CD4-positive, alpha-beta T cell (primary cell): ENCODE data around the gene XG. TPM values are rescaled to one million over a fixed set of nuclear protein-coding genes. Genes with fewer than 3 reads are reported as not detected.
"Not testable (repeated sequence)": the region's sequence is repeated elsewhere in the genome, so short reads cannot be mapped to it uniquely, and the experiment has no call there.

Experiments used
- ATAC-seq: fragments of 200-7000 bp; cut with Tn5 transposase; one replicate; pipeline ENCODE4 v1.10.0; 2022; ENCODE audit warnings: mild to moderate bottlenecking; ENCODE audit not compliant: poor library complexity
- CTCF ChIA-PET: fragments of 350-600 bp; sonication (Branson Sonifier 250); formaldehyde crosslinking; loops from one replicate; lab custom pipeline; 2021; ENCODE audit warnings: antibody characterized with exemption, inconsistent platforms; lab: Charles Lee
- POLR2A ChIA-PET: fragments of 350-600 bp; sonication (Branson Sonifier 250); formaldehyde crosslinking; loops from one replicate; lab custom pipeline; 2021; ENCODE audit warnings: antibody characterized with exemption, inconsistent platforms; lab: Charles Lee
- DNase-seq, 14 experiments: peaks; one replicate each; pipeline ENCODE4 v3.0.0-alpha.2; 2013 to 2020; ENCODE audit warnings: mixed read lengths in 2 of 14
- H3K27ac ChIP-seq, 2 donors: one replicate each; pipeline versions ENCODE4 v1.5.1 to v1.7.0; 2013; ENCODE audit warnings: low read length in 2 of 2, low read depth in 1 of 2, mild to moderate bottlenecking in 1 of 2
- H3K27me3 ChIP-seq, 2 experiments: 1 replicate in 1 of 2; 2 replicates in 1 of 2; pipeline versions ENCODE4 v1.6.1 to v1.7.0; 2013; ENCODE audit warnings: low read length in 2 of 2, control low read depth in 1 of 2, mild to moderate bottlenecking in 1 of 2, moderate library complexity in 1 of 2; ENCODE audit not compliant: insufficient read depth in 2 of 2, control insufficient read depth in 1 of 2
- H3K36me3 ChIP-seq: one replicate; pipeline ENCODE4 v1.6.1; 2013; ENCODE audit warnings: low read length, control low read depth; ENCODE audit not compliant: insufficient read depth
- H3K4me1 ChIP-seq: one replicate; pipeline ENCODE4 v1.6.1; 2013; ENCODE audit warnings: low read length, control low read depth; ENCODE audit not compliant: insufficient read depth
- H3K4me3 ChIP-seq: one replicate; pipeline ENCODE4 v1.5.1; 2013; ENCODE audit warnings: mild to moderate bottlenecking, low read length, moderate library complexity
- H3K9me3 ChIP-seq, 2 experiments: 1 replicate in 1 of 2; 2 replicates in 1 of 2; pipeline versions ENCODE4 v1.6.1 to v1.7.0; 2013; ENCODE audit warnings: low read length in 2 of 2, mild to moderate bottlenecking in 2 of 2, control low read depth in 1 of 2, moderate library complexity in 1 of 2; ENCODE audit not compliant: control insufficient read depth in 1 of 2, insufficient read depth in 1 of 2
- H3K27ac Mint-ChIP-seq: one replicate; pipeline ENCODE4 v1.8.0; 2020; ENCODE audit warnings: mixed read lengths
- H3K27me3 Mint-ChIP-seq: one replicate; pipeline ENCODE4 v1.8.0; 2021; ENCODE audit warnings: mixed read lengths
- H3K36me3 Mint-ChIP-seq: one replicate; pipeline ENCODE4 v1.8.0; 2021; ENCODE audit warnings: low read depth, mixed read lengths
- H3K4me1 Mint-ChIP-seq: one replicate; pipeline ENCODE4 v1.8.0; 2021; ENCODE audit warnings: low read depth, mixed read lengths
- H3K4me3 Mint-ChIP-seq: one replicate; pipeline ENCODE4 v1.8.0; 2020; ENCODE audit warnings: mild to moderate bottlenecking, mixed read lengths
- H3K9me3 Mint-ChIP-seq: one replicate; pipeline ENCODE4 v1.8.0; 2020; ENCODE audit warnings: mixed read lengths
- CTCF ChIP-seq: fragments of 200-600 bp; IDR thresholded peaks from one replicate; pipeline ENCODE4 v1.8.0; 2022; ENCODE audit warnings: antibody characterized with exemption, mild to moderate bottlenecking
- intact Hi-C, 2 experiments: fragments of 100-400 bp; cut with DNase I in 1 of 2; cut with micrococcal nuclease in 1 of 2; formaldehyde crosslinking; loops; one replicate each; pipeline versions ENCODE4 v1.15.1 to v1.9.0; 2023 to 2025; cut with DNase I, micrococcal nuclease
- total RNA-seq, 174 experiments: library from RNA in 2 of 174; stranded (reverse) in 2 of 174; gene quantifications; one replicate each; pipeline ENCODE4 v1.2.3 and lab custom pipeline; 2021 to 2026

The XG gene
- total RNA-seq, 2 experiments from 2014 or later, result not detected

- ChIA-PET POLR2A (no interaction called here), CTCF (no interaction called here)
- H3K27me3 Mint-ChIP-seq, result peaks cover 36% of the 10 kb centered on the region
Measured at GRCh38 chrX:2769615-2770014, 17.8 kb downstream of the XG start.

DNA sequence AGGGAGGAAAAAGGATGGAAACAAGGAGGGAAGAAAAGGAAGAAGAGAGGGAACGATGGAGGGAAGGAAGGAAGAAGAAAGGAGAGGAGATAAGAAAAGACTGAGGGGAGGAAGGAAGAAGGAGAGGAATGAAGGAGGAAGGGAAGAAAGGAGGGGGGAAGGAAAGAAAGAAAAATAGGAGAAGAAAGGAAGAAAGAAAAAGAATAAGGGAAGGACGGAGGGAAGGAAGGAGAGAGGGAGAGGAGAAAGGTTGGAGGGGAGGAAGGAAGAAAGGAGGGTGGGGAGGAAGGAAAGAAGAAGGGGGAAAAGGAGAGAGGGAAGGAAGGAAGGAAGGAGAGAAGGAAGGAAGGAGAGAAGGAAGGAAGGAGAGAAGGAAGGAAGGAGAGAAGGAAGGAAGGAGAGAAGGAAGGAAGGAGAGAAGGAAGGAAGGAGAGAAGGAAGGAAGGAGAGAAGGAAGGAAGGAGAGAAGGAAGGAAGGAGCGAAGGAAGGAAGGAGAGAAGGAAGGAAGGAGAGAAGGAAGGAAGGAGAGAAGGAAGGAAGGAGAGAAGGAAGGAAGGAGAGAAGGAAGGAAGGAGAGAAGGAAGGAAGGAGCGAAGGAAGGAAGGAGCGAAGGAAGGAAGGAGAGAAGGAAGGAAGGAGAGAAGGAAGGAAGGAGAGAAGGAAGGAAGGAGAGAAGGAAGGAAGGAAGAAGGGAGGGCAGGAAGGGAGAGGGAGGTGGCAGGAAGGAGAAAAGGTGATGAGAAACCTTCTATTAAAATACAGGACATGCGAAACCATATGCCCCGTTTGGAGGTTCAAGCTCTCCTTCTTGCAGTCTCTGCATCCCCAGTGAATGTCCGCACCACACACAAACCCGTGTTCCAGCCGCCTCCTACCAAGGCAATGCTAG lies 21.6 kb downstream of the XG start:
- POLR2A ChIA-PET, intact Hi-C loops, H3K4me3 ChIP-seq, DNase-seq, CTCF ChIA-PET, H3K4me1 ChIP-seq, H3K36me3 Mint-ChIP-seq, H3K9me3 Mint-ChIP-seq, H3K27ac Mint-ChIP-seq, H3K27ac ChIP-seq, H3K36me3 ChIP-seq, ATAC-seq, H3K4me1 Mint-ChIP-seq, H3K27me3 ChIP-seq, H3K4me3 Mint-ChIP-seq: not testable (repeated sequence)
- H3K27me3 Mint-ChIP-seq, result peaks cover 37% of the 10 kb centered on the region
- H3K9me3 ChIP-seq, result peaks cover 0 to 12% of the 10 kb centered on the region in 2 experiments

More at GRCh38 chrX:2769615-2770014, 17.8 kb downstream of the XG start:
- no peak for DNase-seq
- no peak overlapping the region for H3K27ac Mint-ChIP-seq
- H3K4me1 Mint-ChIP-seq, result peaks cover 7% of the 10 kb centered on the region
- Histone ChIP-seq H3K36me3 (no peaks in the 10 kb centered on the region), H3K4me1 (no peaks in the 10 kb centered on the region), H3K4me3 (no peak overlapping the region), H3K27ac (no peak overlapping the region), H3K27me3 (peaks cover 0 to 3% of the 10 kb centered on the region in 2 experiments), H3K9me3 (peaks cover 0 to 12% of the 10 kb centered on the region in 2 experiments)
- intact Hi-C loops, result no loop called here
- H3K36me3 Mint-ChIP-seq, result no peaks in the 10 kb centered on the region
- no peak overlapping the region for H3K4me3 Mint-ChIP-seq
- TF ChIP-seq CTCF, result no peak
- peaks cover 3% of the 10 kb centered on the region for H3K9me3 Mint-ChIP-seq
- no peak for ATAC-seq

DNA sequence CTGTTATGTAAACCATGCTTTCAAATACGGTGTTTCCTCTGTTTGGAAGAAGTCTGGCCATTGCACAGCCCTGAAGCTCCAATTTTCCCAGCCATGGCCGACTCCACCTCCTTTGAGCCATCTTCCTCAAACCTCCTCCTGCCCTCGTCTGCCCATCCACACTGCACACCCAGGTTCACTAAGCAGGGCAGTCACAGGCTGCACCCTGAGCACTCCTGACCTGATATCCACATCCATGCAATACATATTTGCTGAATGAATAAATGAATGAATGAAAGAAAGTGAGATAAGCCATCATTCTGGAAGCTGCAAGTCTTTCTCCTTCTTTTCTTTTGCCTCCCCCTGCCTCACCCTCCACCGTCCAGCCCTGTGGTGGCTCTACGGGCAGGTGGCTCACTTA lies 22.2 kb downstream of the XG start:
- ATAC-seq, result no peak

More for the DNA sequence above, 22.2 kb downstream of the XG start:
- H3K4me1 Mint-ChIP-seq, result no peaks in the 10 kb centered on the region
- Histone ChIP-seq H3K9me3 (peaks cover 0 to 9% of the 10 kb centered on the region in 2 experiments), H3K4me1 (no peaks in the 10 kb centered on the region), H3K4me3 (no peak overlapping the region), H3K27me3 (peaks cover 0 to 3% of the 10 kb centered on the region in 2 experiments), H3K27ac (no peak overlapping the region), H3K36me3 (no peaks in the 10 kb centered on the region)
- no peak overlapping the region for H3K27ac Mint-ChIP-seq
- POLR2A ChIA-PET, result no interaction called here
- intact Hi-C loops, result no loop called here
- no peaks in the 10 kb centered on the region for H3K36me3 Mint-ChIP-seq
- DNase-seq, result no peak
- CTCF ChIA-PET, result no interaction called here
- no peak overlapping the region for H3K4me3 Mint-ChIP-seq
- H3K9me3 Mint-ChIP-seq, result peaks cover 3% of the 10 kb centered on the region
- peaks cover 37% of the 10 kb centered on the region for H3K27me3 Mint-ChIP-seq
- no peak for TF ChIP-seq CTCF
